ENCODE results near the gene DGKI. TPM values are rescaled to one million over a fixed set of nuclear protein-coding genes. Genes with fewer than 3 reads are reported as not detected.

DGKI gene
- total and polyA plus RNA-seq, 10 donors: 0.03 to 1.0 (median 0.45) TPM

GRCh38 chr7:137354396-137354795, 492.4 kb downstream of the DGKI start:
- Histone ChIP-seq H3K4me1 (no peaks in the 10 kb centered on the region), H3K36me3 (no peaks in the 10 kb centered on the region), H3K27ac (no peak overlapping the region), H3K9me3 (peaks cover 0 to 15% (median 8%) of the 10 kb centered on the region in 8 donors), H3K4me3 (no peak overlapping the region), H3K27me3 (replicated peaks in 1 of 7) (no peaks in the 10 kb centered on the region)
- TF ChIP-seq POLR2AphosphoS5 (IDR thresholded peaks at IDR 0.05) (no peak), POLR2A (IDR thresholded peaks at IDR 0.05) (no peak), CTCF (IDR thresholded peaks at IDR 0.05 in 8 of 11, conservative IDR thresholded peaks at IDR 0.05 in 3 of 11) (no peak)
- WGBS, 5 donors: 43 to 78% (median 74%) methylated on average over 5 of the region's 5 CpGs
- intact Hi-C loops (cut with DNase I; ENCODE audit: low total_unique reads): no loop called here
- DNase-seq: no peak

- H3K27me3 ChIP-seq (replicated peaks in 1 of 7): no peaks in the 10 kb centered on the region
- peaks cover 0 to 4% (median 0%) of the 10 kb centered on the region in 8 donors for H3K9me3 ChIP-seq
- no peak overlapping the region for H3K4me3 ChIP-seq
- TF ChIP-seq POLR2AphosphoS5 (IDR thresholded peaks at IDR 0.05) (no peak), CTCF (IDR thresholded peaks at IDR 0.05 in 8 of 11, conservative IDR thresholded peaks at IDR 0.05 in 3 of 11) (no peak), POLR2A (IDR thresholded peaks at IDR 0.05) (no peak)
- H3K27ac ChIP-seq: no peak overlapping the region
- no peak for DNase-seq
- no peaks in the 10 kb centered on the region for H3K4me1 ChIP-seq
- 46 to 64% (median 50%) methylated on average over 2 of the region's 2 CpGs for WGBS, 5 donors
- no peaks in the 10 kb centered on the region for H3K36me3 ChIP-seq
- intact Hi-C loops (cut with DNase I; ENCODE audit: low total_unique reads): no loop called here
These were observed 494.8 kb downstream of the DGKI start for GRCh38 chr7:137351941-137352340.

GRCh38 chr7:137345799-137346449, 500.9 kb downstream of the DGKI start:
- TF ChIP-seq CTCF (IDR thresholded peaks at IDR 0.05 in 8 of 11, conservative IDR thresholded peaks at IDR 0.05 in 3 of 11) (no peak), POLR2A (IDR thresholded peaks at IDR 0.05) (no peak), POLR2AphosphoS5 (IDR thresholded peaks at IDR 0.05) (no peak)
- Histone ChIP-seq H3K4me3 (no peak overlapping the region), H3K36me3 (no peaks in the 10 kb centered on the region), H3K9me3 (no peaks in the 10 kb centered on the region), H3K27ac (no peak overlapping the region), H3K27me3 (replicated peaks in 1 of 7) (peaks cover 0 to 10% (median 0%) of the 10 kb centered on the region in 7 donors), H3K4me1 (peaks cover 0 to 3% (median 0%) of the 10 kb centered on the region in 6 donors)
- DNase-seq: no peak
- intact Hi-C loops (cut with DNase I; ENCODE audit: low total_unique reads): no loop called here
- 51 to 71% (median 60%) methylated on average over 6 of the region's 6 CpGs for WGBS, 5 donors

- H3K27me3 ChIP-seq (replicated peaks in 1 of 7): peaks cover 0 to 10% (median 0%) of the 10 kb centered on the region in 7 donors
- peaks cover 0 to 3% (median 0%) of the 10 kb centered on the region in 6 donors for H3K4me1 ChIP-seq
- intact Hi-C loops (cut with DNase I; ENCODE audit: low total_unique reads): no loop called here
- peak within 1 kb of the TSS in 6 of 8 donors; percentile 15 to 56 (median 23) for H3K4me3 ChIP-seq
- H3K27ac ChIP-seq: peak within 1 kb of the TSS in 3 of 8 donors; percentile 12 to 43 (median 31)
- TF ChIP-seq POLR2AphosphoS5 (IDR thresholded peaks at IDR 0.05) (peak in 1 of 3 donors; percentile 8), POLR2A (IDR thresholded peaks at IDR 0.05) (no peak), CTCF (IDR thresholded peaks at IDR 0.05 in 8 of 11, conservative IDR thresholded peaks at IDR 0.05 in 3 of 11) (no peak)
- H3K9me3 ChIP-seq: no peaks in the 10 kb centered on the region
- H3K36me3 ChIP-seq: no peaks in the 10 kb centered on the region
- WGBS, 5 donors: 4 to 7% (median 6%) methylated on average over 22 to 23 of the region's 23 CpGs
- DNase-seq: no peak
These were observed 503.4 kb downstream of the DGKI start, which contains the start of gene PTN for GRCh38 chr7:137343281-137343841. Gene PTN (minus strand): TSS chr7:137343733. CDS start chr7:137254973, 88,760 bp downstream.

All from spleen (tissue), 11 donors.